Stimulated activated CD4-positive, alpha-beta T cell treated with anti-CD3 and anti-CD28 coated beads, Interleukin-4, amount 100 ng/mL, for 48 hours (primary cell): ENCODE measurements around the gene IL5.
"Not testable (repeated sequence)": the region's sequence is repeated elsewhere in the genome, so short reads cannot be mapped to it uniquely, and the experiment has no call there.

Experiments used
- DNase-seq, 2 donors: peaks; one replicate each; pipeline ENCODE4 v3.0.0-alpha.2; 2020; ENCODE audit warnings: low read depth in 2 of 2

IL5 gene

DNA sequence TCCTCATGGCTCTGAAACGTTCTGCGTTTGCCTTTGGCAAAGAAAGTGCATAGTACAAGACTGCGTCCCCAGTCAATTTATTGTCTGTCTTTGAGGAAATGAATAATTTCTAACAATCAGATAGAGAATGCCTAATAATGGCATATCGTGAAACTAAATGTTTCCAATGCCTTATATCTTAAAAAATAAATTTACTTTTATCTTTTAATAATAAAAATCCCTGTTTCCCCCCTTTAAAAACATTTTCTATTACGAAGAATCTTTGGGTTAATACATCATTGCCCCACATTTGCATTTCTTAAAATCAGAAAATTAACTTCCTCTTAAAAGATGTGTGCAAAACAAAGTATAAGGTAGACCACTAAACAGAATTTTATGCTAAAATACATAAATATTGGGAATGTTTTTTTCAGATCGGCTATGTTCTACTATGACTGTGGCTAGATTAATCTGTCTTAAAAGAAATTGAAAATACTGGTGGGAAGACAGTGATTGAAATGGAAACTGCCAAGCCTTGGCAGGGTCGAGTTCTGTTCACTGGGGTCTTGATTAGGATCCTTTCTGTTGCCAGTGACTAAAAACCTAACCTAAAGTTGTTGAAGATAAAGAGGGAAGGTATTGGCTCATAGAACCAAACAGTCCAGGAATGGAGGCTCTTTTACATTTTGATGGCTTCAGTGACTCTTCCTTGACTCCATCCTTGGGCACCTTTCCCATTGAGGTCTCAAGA is at the start of gene IL5:
IL5 (minus strand) TSS at position 51 of the 730 bp plus-strand sequence; CDS start at position 7, 44 bp downstream.
- DNase-seq = no peak

DNA sequence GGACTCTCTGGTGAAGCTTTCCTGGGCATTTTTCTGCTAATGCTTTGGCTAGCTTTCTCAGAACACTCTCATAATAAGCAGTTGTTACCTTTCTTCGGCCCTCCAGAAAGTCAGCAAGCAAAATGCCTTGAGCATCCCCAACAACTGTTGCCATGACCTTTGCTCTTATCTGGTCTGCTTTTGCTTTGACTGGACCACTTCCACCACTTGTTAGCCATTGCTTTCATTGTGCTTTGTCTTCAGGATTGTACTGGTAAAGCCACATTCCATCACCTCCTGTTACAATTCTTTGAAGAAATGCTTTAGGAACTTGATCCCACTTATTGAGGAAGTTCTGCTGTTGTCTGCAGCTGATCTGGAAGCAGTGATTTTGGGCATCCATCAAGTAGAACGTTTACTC is 49.2 kb upstream of the IL5 start:
- no peak for DNase-seq

DNA sequence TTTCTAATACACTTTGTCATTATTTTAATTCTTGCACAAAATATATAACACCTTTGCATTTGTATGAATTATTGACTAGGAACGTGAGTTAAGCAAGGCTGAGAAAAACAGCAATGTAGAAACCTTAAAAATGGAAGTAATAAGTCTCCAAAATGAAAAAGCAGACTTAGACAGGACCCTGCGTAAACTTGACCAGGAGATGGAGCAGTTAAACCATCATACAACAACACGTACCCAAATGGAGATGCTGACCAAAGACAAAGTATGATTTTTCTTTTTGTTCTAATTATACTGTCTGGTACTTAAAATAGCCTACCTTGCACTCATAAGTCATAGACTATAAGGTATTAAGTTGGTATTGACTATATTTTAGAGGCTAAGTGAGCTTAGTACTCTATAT is 47.8 kb upstream of the IL5 start:
- DNase-seq = no peak

DNA sequence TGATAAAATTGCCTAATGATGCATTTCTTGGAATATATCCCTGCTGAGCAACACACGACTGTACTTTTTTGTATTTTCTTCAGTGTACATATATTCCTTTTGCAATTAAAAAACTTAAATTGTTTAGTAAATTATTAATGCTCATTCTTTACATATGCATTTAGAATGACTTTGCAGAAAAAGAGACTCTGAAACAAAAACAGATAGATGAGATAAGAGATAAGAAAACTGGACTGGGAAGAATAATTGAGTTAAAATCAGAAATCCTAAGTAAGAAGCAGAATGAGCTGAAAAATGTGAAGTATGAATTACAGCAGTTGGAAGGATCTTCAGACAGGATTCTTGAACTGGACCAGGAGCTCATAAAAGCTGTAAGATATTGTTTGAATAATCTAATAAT is 46.1 kb upstream of the IL5 start:
- no peak for DNase-seq

DNA sequence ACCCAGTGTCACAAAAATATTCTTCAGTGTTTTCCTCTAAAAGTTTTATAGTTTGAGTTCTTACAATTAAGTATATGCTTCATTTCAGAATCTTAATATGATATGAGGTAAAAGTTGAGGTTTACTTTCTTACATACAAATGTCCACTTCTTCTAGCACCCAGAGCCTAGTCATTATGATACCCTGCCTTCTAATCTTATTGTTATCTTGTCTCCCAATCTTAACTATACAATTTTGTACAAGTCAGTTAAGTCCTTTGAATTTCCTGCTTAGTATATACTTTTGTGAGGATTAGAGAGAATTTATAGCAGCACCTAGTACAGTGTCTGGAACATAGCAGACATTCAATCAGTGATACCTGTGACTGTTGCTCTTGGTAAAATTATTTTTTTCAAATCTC is 42.7 kb upstream of the IL5 start:
- DNase-seq = no peak

DNA sequence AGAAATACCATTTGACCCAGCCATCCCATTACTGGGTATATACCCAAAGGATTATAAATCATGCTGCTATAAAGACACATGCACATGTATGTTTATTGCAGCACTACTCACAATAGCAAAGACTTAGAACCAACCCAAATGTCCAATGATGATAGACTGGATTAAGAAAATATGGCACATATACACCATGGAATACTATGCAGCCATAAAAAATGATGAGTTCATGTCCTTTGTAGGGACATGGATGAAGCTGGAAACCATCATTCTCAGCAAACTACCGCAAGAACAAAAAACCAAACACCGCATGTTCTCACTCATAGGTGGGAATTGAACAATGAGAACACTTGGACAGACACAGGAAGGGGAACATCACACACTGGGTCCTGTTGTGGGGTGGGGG is 41.2 kb upstream of the IL5 start:
- DNase-seq = not testable (repeated sequence)

DNA sequence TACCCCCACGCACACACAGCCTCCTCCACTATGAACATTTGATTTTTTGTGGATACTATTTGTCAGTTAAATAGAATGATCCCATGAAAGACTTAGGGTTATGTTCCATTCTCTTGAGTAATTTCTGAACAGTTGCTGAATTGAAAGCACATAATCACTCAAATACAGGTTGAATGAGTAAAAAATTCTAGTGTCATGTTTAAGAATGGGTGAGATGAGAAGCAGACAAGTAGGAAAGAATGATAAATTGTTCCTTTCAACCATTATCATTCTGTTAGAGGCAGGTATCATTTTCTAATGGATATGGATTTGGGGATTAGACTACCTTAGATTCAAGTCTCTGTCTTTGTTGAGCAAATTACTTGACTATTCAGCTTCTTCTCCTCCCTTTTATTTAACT is 32.8 kb upstream of the IL5 start:
- no peak for DNase-seq

DNA sequence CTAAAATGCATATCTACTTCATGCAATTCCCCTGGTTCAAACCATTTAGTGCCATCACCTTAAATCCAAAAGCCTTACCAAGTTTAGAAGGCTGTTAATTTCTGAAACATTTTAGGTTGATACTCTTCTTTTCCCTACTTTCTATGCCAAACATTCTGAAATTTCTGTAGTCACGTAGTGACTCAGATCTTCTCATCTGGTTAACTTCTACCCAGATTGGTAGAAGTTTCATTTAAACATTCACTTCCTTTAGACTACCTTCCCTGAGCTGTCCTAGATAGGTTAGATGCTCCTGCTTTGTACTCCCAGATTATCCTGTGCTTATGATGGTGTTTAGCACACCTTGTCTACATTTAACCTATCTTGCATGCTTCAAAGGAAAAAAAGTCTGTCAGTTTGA is 23.3 kb upstream of the IL5 start:
- DNase-seq = no peak

DNA sequence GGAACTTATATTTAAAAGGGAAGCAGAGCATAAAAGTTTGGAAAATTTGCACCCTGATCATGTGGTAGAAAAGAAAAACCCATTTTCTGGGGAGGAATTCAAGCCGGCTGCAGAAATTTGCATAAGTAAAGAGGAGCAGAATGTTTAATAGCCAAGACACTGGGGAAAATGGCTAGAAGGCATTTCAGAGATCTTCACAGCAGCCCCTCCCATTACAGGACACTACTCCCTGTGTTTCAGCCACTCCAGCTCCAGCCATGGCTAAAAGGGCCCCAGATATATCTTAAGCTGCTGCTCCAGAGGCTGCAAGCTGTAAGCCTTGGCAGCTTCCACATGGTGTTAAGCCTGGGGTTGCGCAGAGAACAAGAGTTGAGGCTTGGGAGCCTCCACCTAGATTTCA is 21.2 kb upstream of the IL5 start:
- DNase-seq = not testable (repeated sequence)

DNA sequence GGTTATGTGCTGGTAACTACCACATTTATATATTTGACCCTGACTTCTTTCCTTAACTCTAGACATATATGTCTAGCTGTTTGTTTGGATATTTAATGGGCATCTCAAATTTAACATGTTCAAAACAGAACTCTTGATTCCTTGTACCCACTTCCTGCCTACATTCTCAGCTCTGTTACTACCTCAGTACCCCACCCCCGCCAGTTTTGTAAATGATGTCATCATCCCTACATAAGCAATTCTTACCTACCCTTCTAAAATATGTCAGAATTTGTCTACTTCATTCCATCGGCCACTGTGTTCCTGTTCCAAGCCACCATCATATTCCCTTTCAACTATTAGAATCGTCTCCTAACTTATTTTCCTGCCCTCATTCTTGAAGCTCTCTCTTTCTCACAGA is 18.3 kb upstream of the IL5 start:
- DNase-seq = no peak

DNA sequence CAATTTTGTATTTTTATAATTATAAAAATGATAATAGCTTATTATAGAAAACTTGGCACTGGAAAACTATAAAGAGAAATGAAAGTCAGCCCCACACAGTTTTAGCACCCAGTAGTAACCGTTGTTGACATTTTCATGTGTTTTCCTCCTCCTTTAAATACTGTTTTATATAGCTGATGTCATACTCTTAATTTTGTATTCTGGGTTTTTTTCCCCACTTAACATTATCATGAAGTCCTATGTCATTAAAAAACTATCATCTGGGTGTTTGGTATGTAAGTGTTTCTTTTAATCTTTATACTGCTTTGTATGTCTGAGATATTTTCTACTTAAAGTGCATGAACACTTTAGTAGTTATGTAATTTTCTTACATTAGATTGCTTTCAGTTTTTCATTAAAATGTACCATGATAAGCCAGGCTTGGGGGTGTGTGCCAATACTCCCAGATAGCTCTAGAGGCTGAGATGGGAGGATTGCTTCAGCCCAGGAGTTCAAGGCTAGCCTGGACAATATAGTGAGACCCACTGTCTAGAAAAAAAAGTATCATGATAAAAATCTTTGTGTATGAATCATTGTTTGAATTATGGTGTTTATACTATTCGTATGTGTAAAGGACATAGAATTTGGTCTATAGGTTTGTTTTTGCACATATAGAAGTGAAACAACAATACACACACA is 16.2 kb upstream of the IL5 start:
- DNase-seq = no peak

DNA sequence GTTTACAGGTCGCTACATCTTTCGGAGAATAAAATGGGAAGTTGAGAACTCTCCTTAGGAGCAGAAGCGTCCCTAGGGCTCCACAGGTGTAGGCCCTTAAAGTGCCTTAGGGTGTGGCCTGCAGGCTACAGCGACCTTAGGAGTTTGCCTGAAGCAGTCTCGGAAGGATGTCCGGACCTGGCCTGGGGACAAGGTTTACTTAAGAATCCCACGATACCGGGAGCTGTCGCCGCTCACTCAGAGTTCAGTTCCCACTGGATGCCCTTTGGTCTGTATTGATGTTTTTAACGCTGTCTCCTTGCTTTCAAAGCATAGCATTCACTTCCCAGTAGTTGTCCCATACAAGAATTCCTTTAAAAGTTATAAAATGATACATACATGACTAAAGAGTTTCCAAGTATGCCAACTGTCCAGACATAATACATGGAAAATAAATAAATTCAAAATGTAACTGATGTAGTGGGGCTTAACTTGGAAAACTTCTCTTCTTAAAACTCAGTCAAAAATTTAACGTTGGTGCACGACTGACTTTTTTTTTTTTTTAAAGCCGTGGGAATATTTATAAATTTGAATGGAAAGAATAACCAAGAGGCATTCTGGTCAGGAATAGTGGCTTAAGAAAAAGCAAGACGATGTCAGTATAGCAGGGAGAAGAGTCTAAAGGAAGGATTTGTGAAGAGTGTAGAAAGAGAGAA is 14.3 kb upstream of the IL5 start:
- peak in 1 of 2 donors; percentile 19 for DNase-seq

DNA sequence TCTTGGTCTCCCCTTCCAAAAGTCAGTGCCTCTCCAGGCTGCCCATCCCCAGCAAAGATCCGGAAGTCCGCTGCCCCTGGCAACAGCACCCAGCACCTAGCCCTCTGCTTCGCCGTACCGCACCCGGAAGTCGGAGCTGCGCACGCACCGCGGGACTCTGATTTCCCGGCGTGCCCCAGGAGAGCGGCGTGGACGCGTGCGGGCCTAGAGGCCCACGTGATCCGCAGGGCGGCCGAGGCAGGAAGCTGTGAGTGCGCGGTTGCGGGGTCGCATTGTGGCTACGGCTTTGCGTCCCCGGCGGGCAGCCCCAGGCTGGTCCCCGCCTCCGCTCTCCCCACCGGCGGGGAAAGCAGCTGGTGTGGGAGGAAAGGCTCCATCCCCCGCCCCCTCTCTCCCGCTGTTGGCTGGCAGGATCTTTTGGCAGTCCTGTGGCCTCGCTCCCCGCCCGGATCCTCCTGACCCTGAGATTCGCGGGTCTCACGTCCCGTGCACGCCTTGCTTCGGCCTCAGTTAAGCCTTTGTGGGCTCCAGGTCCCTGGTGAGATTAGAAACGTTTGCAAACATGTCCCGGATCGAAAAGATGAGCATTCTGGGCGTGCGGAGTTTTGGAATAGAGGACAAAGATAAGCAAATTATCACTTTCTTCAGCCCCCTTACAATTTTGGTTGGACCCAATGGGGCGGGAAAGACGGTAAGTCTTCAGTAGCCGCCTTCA is 13.6 kb upstream of the IL5 start, which contains the start of gene RAD50:
RAD50 (plus strand) TSS at position 215 of the 715 bp plus-strand sequence; CDS start at position 563, 348 bp downstream.
- DNase-seq = peak; percentile 88 to 92

DNA sequence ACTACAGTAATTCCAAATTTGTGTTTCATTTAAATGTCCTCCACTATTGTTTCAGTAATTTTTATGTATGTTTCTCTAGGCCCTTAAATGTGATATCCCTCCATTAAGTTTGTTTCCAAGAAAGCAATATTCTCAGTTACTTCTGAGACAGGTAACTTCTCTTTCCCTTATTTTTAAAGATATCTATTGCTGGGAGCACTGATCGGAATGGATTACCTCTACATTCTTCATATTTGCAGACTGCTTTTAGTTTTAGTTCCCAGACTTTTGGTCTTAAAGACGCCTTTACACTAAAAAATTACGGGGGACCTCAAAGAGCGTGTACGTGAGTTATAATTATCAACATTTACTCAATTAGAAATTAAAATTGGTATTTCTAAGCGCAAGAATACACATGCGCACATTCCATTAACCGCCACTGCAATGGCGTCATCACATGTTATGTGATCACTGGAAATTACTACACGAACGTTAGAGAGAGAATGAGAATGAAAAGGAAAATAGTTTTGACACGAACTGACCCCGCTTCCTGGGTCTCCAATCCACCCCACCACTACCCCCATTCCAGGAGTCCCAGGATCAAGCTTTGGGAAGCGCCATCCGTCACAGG is 12.9 kb upstream of the IL5 start:
- no peak for DNase-seq

DNA sequence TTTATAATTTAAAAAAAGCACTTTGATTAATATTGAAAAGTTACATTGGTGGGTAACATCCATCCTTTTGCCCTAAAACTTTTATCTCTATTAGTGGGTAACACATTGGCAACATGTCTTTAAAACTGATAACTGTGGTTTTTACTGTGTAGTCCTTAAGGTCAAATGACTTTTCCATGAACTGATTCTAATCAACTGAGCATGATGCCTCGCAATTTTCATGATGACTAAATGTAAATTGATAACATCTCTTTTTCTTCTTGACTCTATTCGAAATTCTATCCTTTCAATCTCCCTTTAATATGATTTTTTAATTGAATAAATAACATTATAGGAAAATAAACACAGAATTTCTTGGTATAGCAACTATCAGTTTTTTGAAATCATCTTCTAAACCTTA is 6.3 kb upstream of the IL5 start:
- no peak for DNase-seq

DNA sequence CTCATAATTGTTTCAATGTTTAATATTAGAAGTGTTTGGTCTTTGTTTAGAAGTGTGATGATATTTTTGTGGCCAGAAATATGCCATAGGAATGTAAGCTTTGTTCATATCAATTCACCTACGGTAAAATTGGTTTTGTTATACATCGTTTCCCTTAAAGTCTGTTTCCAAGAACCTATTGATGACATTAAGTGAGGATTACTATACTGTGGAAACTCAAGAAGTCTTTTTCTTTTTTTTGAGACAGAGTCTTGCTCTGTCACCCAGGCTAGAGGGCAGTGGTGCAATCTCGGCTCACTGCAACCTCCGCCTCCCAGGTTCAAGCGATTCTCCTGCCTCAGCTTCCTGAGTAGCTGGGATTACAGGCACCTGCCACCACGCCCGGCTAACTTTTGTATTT is 5.5 kb upstream of the IL5 start:
- DNase-seq = not testable (repeated sequence)

DNA sequence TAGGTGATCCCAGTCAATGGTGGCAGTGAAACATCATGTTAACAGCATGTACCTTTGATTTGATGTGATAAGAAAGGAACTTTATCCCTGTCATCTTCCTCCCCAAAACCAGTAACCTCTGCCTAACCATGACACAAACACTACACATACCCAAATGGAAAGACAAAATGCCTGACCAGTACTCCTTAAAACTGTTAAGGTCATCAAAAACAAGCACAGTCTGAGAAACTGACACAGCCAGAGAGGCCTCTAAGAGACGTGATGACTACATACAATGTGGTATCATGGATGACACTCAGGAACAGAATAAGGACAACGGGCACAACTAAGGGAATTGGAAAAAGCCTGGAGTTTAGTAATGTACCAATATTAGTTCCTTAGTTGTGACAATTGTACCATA is 3.9 kb upstream of the IL5 start:
- DNase-seq = no peak

DNA sequence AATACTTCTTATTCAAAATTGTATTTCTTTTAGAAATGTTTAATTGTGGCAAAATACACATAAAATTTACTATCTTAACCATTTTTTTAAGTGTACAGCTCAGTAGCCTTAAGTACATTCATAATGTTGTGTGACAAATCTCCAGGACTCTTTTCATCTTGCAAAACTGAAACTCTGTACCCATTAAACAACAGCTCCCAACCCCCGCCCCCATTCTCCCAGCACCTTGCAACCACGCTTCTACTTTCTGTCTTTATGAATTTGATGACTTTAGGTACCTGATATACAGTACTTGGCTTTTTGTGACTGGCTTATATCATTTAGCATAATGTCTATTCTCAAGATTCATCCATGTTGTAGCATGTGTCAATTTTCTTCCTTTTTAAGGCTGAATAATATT is 2.8 kb upstream of the IL5 start:
- DNase-seq = peak; percentile 62 to 64

DNA sequence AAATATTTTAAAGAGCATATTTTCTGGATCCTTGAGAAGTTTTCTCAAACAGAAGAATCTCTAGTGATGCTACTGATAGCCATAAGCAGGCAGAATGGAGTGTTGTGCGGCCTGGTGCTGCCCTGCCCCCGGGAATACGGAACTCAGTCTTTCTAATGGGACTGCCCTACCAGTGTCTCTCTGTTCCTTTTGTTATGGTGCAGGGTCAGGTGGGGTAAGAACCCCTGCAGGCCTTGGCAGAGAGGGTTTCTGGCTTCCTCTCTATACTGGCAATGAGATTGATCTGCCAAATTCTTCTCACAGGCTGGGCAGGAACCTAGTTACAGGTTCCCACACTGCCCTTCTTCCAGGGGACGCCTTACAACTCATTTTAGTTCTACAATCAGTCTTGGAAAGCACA is 2.6 kb downstream of the IL5 start:
- DNase-seq = no peak

DNA sequence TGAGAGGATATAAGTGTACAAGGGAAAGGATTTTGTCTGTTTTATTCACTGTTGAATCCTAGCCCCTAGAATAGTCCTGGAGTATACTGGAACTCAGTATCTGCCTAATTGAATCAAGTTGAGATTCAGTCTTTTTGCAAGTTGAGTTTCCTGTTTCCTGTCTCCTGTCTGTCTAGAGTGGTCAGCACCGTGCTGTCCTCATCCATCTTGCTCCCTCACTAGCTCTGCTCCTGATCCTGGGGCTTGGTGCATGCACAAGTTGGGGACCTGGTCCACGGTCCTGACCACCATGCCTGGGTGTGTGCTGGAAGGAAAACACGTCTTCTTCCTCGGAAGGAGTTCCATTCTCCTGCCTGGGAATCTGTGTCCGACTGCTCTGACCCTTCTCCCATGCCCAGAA is 3.2 kb downstream of the IL5 start:
- no peak for DNase-seq

DNA sequence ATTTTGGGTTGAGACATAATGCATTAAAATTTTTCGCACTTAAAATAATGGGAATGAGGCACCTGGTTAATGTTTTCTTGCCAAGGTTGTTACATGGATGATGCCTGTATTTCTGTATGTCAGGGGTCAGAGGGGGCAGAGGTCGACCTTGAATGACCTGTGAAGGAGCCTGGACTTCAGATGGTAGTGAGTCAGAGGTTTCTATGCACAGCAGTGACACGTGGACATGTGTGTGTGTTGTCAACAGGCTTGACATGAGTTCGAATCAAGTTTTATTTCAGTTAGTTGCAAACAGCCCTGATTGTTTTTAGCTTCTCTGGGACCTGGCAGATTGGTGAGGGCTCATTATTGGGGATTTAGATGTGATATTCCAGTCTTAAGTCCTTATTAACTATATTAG is 3.6 kb downstream of the IL5 start:
- DNase-seq = no peak

DNA sequence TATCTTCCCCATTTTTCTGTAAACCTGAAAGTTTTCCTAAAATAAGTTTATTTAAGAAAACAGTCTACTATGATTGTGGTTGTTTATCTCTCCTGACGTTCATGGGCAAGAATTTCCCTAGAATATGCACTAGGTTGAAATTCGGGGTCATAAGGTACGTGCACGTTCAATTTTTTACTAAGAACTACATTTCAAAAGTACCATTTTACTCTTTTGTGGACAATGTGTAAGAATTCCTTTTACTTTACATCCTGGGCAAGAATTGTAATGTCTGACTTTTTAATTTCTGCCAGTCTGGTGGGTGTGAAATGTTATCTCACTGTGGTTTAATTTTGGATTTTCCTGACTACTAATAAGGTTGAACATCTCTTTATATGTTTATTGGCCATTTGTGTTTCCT is 12.4 kb downstream of the IL5 start:
- no peak for DNase-seq
